ENCODE results near the gene PTDSS2.
"Not testable (repeated sequence)": the region's sequence is repeated elsewhere in the genome, so short reads cannot be mapped to it uniquely, and the experiment has no call there.

PTDSS2 gene

DNA sequence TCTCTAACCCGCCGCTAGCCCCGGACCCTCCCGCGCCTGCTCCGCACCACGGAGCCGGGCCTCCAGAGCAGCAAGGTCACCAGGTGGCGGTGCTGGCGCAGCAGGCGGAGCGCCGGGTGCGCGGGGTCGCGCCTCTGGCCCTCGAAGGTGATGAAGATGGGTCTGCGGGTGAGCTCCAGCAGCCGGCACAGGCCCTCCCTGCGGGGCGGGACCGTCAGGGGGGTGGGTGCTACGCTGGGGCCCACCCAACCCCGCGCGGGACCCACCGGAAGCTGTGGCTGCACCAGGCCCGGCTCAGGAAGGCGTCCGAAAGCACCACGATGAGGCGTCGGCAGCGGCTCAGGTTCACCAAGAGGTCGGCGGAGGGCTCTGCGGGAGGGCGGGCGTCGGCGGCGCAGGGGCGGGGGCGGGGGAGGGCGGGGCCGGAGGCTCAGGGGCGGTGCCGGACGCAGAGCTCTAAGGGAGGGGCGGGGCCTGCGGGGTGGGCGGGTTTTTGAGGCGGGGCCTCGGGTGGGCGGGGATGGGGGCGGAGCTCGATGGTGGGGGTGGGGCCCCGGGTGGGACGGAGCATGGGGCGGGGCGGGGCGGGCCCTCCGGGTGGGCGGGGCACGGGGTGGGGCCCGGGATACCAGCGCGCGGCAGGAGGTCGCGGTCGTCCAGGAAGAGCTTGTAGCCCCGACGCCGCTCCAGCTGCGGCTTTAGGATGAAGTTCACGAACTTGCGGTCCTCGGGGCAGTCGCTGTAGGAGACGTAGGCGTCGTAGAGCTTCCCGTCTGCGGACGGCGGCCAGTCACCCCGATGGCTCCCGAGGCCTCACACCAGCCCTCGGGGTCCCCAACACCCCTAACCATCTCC, 43.1 kb upstream of the PTDSS2 start:
- Histone ChIP-seq H3K27me3 (no peaks in the 10 kb centered on the region), H3K36me3 (peaks cover 3% of the 10 kb centered on the region; the same call in 1 of the 2 replicates), H3K9me3 (no peaks in the 10 kb centered on the region), H3K9ac (peak overlapping the region; percentile 61), H3K4me2 (peak overlapping the region; percentile 84), H4K20me1 (peaks cover 10% of the 10 kb centered on the region), H3K4me1 (peaks cover 51% of the 10 kb centered on the region), H3K4me3 (peak overlapping the region; percentile 65), H3K27ac (peak overlapping the region; percentile 80)
- no peak for TF ChIP-seq Cebpa-rat (IDR thresholded peaks at IDR 0.05)

DNA sequence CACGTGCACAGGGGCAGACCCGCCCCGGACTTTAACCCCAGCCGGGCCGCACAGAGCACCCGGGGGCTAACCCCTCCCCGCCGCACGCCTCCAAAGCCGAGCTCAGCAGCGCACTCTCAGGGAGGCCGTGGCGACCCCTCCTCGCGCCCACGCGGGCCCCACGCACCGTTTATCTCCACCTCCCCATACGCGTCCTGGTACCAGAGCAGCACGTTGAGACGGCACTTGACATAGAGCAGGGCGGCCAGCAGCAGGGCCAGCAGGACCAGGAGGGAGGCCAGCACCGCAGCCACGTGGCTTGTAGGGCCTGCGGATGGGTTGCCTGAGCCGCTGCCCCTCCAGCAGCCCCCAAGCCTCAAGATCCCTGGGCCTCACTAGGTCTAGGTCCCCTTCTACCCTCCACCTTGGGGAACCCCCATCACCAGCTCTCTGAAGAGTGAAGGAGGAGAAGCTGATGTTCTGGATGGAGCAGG, 42.4 kb upstream of the PTDSS2 start:
- Histone ChIP-seq H3K9ac (no peak overlapping the region), H3K4me2 (peak overlapping the region; percentile 83), H3K4me1 (peaks cover 52% of the 10 kb centered on the region), H3K4me3 (0 out of 2 replicates have a peak overlapping the region, but pooled peaks have one; percentile 28), H3K27ac (peak overlapping the region; percentile 63; the same call in 1 of the 2 replicates), H4K20me1 (peaks cover 10% of the 10 kb centered on the region), H3K27me3 (no peaks in the 10 kb centered on the region), H3K36me3 (peaks cover 3% of the 10 kb centered on the region; the same call in 1 of the 2 replicates), H3K9me3 (no peaks in the 10 kb centered on the region)
- TF ChIP-seq Cebpa-rat (IDR thresholded peaks at IDR 0.05) = no peak

DNA sequence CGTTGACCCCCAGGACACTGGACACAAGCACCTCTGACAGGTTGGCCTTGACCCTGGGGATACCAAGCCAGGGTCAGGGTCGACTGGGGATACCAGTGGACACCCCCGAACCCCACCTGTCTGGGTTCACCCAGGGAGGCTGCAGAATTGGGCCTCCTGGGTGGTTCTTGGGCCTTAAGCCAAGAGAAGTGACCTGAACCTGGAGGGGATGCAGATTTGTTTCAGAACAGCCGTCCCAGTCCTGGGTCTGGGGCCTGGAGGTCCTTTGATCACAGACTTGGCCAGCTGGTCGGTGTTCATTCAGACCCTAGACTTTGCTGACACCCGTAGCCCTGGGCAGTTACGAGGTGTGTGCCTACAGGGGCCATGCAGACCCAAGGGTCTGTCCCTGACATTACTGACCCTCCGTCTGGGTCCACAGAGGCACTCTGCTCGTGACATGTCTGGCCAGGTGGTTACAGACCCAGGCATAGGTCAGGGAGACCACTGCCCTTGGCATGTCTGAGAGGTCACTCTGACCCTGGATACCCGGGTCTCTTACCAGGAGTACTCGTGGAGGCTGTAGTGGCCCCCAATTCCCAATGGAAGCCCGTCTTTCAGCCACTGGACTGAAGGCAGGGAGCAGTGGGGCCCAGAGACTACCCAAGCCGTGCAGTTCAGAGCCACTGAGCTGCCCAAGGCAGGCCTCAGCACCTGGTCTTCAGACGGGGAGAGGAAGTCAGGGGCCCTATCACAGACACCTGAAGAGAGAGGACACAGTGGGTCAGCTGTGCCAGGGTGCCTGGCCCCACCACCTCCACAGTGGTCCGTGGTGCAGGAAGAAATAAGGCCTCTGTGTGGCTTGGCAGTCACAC, 41.7 kb upstream of the PTDSS2 start:
- no peak for TF ChIP-seq Cebpa-rat (IDR thresholded peaks at IDR 0.05)
- peaks cover 59% of the 10 kb centered on the region for H3K4me1 ChIP-seq
- H3K27ac ChIP-seq = no peak overlapping the region
- H4K20me1 ChIP-seq = peaks cover 17% of the 10 kb centered on the region
- peaks cover 3% of the 10 kb centered on the region; the same call in 1 of the 2 replicates for H3K36me3 ChIP-seq
- H3K4me2 ChIP-seq = peak overlapping the region; percentile 83; the same call in 1 of the 2 replicates
- no peak overlapping the region for H3K4me3 ChIP-seq
- H3K9me3 ChIP-seq = no peaks in the 10 kb centered on the region
- no peaks in the 10 kb centered on the region for H3K27me3 ChIP-seq
- H3K9ac ChIP-seq = no peak overlapping the region

DNA sequence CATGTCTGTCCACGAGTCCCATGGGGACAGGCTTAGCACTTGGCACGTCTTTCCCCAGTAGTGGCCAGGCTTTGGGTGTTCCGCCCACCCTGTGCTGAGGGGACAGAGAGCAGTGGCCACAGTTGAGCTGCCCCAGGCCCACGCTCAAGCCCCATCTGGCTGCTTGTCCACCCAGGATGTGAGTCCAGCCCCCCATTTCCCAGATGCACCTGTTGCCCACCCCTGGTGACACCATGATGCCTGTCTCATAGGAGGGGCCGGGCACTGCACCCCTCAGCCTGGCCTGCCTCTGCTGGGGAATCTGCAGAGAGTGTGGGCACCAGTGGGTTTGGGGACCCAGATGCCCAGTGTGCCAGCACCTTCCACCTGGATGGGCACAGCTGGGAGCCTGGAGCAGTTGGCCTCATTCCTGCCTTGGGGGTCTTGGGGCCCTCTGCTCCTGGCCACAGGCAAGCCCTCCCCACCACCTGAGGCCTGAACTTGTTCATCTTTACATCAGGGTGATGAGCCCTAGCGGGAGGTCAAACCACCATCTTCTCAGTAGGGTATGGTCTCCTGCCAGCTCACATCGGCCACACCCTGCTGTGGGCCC, 41.0 kb upstream of the PTDSS2 start:
- Histone ChIP-seq H3K27ac (no peak overlapping the region), H4K20me1 (peaks cover 17% of the 10 kb centered on the region), H3K4me2 (no peak overlapping the region), H3K9me3 (no peaks in the 10 kb centered on the region), H3K27me3 (no peaks in the 10 kb centered on the region), H3K9ac (no peak overlapping the region), H3K4me3 (no peak overlapping the region), H3K36me3 (peaks cover 3% of the 10 kb centered on the region; the same call in 1 of the 2 replicates), H3K4me1 (peaks cover 66% of the 10 kb centered on the region)
- TF ChIP-seq Cebpa-rat (IDR thresholded peaks at IDR 0.05) = no peak

DNA sequence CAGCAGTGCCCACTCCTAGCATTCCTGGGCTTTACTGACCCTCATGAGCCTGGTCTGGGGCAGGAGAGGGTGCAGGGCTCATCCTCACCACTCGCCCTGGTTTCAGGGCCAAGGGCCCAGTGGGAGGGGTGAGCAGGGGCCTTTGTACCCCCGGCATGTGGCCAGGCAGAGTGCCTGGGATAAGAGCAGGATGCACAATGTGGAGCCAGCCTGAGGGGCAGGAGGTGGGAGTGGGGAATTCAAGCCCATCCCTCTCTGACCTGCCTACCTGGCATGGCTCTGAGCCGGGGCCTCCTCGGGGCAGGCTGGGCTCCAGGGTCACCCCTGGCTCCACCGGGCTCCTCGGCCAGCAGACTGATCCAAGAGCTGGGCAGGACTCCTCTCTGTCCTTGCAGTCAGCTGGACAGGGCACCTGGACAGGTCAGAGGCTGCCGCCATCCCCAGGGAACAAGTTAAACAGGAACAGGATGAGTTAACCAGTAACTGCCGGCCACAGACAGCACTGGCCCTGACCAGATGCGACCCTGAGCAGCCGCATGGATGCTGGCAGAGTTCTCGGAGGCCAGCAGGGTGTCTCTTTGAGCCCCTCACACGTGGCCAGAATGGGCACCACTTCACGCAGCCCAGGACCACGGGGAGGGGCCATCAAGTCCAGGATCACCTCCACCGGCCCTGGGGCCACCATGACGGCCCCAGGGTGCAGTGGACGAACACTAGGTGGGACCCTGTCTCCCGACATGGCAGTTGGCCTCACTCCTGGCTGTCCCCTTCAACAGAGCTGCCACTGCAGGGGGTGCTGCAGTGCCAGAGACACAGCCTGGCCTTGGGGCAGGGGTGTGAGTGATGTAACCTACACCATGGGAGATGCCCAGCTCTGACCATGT, 40.2 kb upstream of the PTDSS2 start:
- no peak overlapping the region for H3K9ac ChIP-seq
- no peak for TF ChIP-seq Cebpa-rat (IDR thresholded peaks at IDR 0.05)
- peaks cover 70% of the 10 kb centered on the region for H3K4me1 ChIP-seq
- H3K36me3 ChIP-seq = peaks cover 3% of the 10 kb centered on the region; the same call in 1 of the 2 replicates
- no peaks in the 10 kb centered on the region for H3K27me3 ChIP-seq
- no peaks in the 10 kb centered on the region for H3K9me3 ChIP-seq
- H3K4me3 ChIP-seq = no peak overlapping the region
- H4K20me1 ChIP-seq = peaks cover 17% of the 10 kb centered on the region
- no peak overlapping the region for H3K27ac ChIP-seq
- no peak overlapping the region for H3K4me2 ChIP-seq

DNA sequence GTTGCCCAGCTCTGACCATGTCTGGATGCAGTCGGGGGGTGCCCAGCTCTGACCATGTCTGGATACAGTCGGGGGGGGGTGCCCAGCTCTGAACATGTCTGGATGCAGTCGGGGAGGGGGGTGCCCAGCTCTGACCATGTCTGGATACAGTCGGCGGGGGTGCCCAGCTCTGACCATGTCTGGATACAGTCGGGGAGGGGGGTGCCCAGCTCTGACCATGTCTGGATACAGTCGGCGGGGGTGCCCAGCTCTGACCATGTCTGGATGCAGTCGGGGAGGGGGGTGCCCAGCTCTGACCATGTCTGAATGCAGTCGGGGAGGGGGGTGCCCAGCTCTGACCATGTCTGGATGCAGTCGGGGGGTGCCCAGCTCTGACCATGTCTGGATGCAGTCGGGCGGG, 39.4 kb upstream of the PTDSS2 start:
- not testable (repeated sequence) for H3K9ac ChIP-seq, H3K27me3 ChIP-seq, H3K9me3 ChIP-seq, H3K4me3 ChIP-seq, H3K27ac ChIP-seq, H3K36me3 ChIP-seq, H3K4me2 ChIP-seq
- Histone ChIP-seq H4K20me1 (peaks cover 16% of the 10 kb centered on the region), H3K4me1 (peaks cover 68% of the 10 kb centered on the region)

DNA sequence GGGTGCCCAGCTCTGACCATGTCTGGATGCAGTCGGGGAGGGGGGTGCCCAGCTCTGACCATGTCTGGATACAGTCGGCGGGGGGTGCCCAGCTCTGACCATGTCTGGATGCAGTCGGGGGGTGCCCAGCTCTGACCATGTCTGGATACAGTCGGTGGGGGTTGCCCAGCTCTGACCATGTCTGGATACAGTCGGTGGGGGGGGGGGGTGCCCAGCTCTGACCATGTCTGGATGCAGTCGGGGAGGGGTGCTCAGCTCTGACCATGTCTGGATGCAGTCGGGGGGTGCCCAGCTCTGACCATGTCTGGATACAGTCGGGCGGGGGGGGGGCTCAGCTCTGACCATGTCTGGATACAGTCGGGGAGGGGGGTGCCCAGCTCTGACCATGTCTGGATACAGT, 38.6 kb upstream of the PTDSS2 start:
- H3K27me3 ChIP-seq, H4K20me1 ChIP-seq, H3K4me3 ChIP-seq, H3K4me2 ChIP-seq, H3K9ac ChIP-seq, H3K9me3 ChIP-seq, H3K27ac ChIP-seq, H3K36me3 ChIP-seq: not testable (repeated sequence)
- peaks cover 68% of the 10 kb centered on the region for H3K4me1 ChIP-seq

DNA sequence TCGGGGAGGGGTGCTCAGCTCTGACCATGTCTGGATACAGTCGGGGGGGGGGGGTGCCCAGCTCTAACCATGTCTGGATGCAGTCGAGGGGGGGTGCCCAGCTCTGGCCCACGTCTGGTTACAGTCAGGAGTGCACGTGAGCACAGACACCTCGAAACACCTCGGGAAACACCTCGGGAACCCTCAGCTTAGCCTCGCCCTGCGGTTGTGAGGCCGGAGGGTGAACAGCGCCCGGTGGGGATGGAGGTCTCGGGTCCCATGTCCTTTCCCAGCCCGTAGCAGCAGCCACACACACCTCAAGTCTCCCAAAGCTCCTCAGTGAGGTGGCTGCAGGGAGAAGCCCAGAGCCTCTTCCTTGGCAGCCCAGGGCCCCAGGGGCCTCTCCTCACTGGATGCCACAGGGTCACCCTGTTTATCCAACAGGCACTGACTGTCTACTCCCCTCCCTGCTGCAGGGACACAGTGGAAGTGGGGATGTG, 37.4 kb upstream of the PTDSS2 start:
- Histone ChIP-seq H3K4me3 (no peak overlapping the region), H3K27me3 (no peaks in the 10 kb centered on the region), H3K9ac (no peak overlapping the region; the same call in 1 of the 2 replicates), H4K20me1 (peaks cover 7% of the 10 kb centered on the region; the same call in 1 of the 2 replicates), H3K27ac (peak overlapping the region; percentile 45; the same call in 1 of the 2 replicates), H3K9me3 (no peaks in the 10 kb centered on the region), H3K4me1 (peaks cover 70% of the 10 kb centered on the region), H3K36me3 (peaks cover 3% of the 10 kb centered on the region; the same call in 1 of the 2 replicates), H3K4me2 (peak overlapping the region; percentile 99)
- TF ChIP-seq Cebpa-rat (IDR thresholded peaks at IDR 0.05) = no peak

Measured in BLaER1 (cell line).